ENCODE data around the gene IPMK. TPM values are rescaled to one million over a fixed set of nuclear protein-coding genes. Genes with fewer than 3 reads are reported as not detected.

IPMK gene
- total and polyA plus RNA-seq, 9 of the 15 experiments (the other 6 are each of a cell fraction or from before 2014, with no cell fraction given): 0.98 to 4.4 (median 2.7) TPM

DNA sequence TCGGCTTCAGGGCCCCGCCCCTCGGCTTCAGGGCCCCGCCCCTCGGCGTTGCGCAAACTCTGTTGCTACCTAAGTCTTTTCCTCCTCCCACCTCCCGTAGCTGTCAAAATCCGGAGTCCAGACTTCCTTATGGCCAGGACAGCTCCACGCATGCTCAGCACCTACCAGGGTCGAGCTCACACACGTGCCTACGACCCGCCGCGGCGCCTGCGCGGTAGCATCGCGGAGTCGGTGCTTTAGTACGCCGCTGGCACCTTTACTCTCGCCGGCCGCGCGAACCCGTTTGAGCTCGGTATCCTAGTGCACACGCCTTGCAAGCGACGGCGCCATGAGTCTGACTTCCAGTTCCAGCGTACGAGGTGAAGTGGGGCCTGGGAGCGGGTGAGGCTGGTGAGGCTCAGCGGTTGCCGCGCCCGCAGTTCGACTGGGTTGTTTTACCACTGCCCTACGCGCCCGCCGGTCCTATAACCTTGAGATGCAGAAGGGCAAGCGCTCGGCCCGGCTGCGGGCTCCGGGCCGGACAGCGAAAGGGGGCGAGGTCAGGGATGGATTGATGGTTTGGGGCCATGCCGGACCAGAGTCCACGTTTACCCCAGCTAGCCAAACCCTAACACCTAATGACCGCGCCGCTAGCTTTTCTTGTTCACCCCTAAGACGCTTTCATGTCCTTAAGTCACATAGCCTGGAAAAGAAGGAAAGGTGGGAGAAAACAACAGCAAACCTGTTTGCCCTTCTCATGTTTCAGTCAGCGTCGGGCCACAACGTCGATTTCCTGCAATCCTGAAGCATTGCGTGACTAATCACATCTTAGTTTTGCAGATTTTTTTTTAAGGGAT is 1.5 kb upstream of the IPMK start, which contains the start of gene CISD1 (continued):
- TF ChIP-seq, protein P1, sequence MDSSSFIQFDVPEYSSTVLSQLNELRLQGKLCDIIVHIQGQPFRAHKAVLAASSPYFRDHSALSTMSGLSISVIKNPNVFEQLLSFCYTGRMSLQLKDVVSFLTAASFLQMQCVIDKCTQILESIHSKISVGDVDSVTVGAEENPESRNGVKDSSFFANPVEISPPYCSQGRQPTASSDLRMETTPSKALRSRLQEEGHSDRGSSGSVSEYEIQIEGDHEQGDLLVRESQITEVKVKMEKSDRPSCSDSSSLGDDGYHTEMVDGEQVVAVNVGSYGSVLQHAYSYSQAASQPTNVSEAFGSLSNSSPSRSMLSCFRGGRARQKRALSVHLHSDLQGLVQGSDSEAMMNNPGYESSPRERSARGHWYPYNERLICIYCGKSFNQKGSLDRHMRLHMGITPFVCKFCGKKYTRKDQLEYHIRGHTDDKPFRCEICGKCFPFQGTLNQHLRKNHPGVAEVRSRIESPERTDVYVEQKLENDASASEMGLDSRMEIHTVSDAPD (CRISPR knock-in tag; IDR thresholded peaks at IDR 0.05): no peak
- TF ChIP-seq SAFB2 (IDR thresholded peaks at IDR 0.05; ENCODE audit: borderline replicate concordance, low read depth, low read length, severe bottlenecking) (no peak), ELF4 (CRISPR knock-in tag; IDR thresholded peaks at IDR 0.05) (no peak), NR2F6 (CRISPR knock-in tag; IDR thresholded peaks at IDR 0.05) (no peak), NFE2L1 (tag; IDR thresholded peaks at IDR 0.05; ENCODE audit: borderline replicate concordance, low read depth) (no peak), ZNF696 (CRISPR knock-in tag; conservative IDR thresholded peaks at IDR 0.05) (no peak), SLC30A9 (CRISPR knock-in tag; IDR thresholded peaks at IDR 0.05) (no peak), ARID2 (IDR thresholded peaks at IDR 0.05) (no peak), MCM2 (IDR thresholded peaks at IDR 0.05; ENCODE audit: low read depth) (no peak), NR2C2 (CRISPR knock-in tag; IDR thresholded peaks at IDR 0.05) (peak; percentile 57; the same call in 1 of the 2 replicates), NR2C2 (tag; IDR thresholded peaks at IDR 0.05) (peak; percentile 84), PHTF2 (CRISPR knock-in tag; IDR thresholded peaks at IDR 0.05) (0 out of 2 replicates have a peak, but pooled peaks have one; percentile 29), NR2C1 (IDR thresholded peaks at IDR 0.05) (no peak; the same call in 1 of the 2 replicates), NR2C1 (tag; IDR thresholded peaks at IDR 0.05) (peak; percentile 46; the same call in 1 of the 2 replicates), FOXA1 (IDR thresholded peaks at IDR 0.05; ENCODE audit: borderline replicate concordance) (no peak), SRSF3 (IDR thresholded peaks at IDR 0.05; ENCODE audit: insufficient read depth, low read length) (0 out of 2 replicates have a peak, but pooled peaks have one; percentile 90)
- TF ChIP-seq, protein P2, sequence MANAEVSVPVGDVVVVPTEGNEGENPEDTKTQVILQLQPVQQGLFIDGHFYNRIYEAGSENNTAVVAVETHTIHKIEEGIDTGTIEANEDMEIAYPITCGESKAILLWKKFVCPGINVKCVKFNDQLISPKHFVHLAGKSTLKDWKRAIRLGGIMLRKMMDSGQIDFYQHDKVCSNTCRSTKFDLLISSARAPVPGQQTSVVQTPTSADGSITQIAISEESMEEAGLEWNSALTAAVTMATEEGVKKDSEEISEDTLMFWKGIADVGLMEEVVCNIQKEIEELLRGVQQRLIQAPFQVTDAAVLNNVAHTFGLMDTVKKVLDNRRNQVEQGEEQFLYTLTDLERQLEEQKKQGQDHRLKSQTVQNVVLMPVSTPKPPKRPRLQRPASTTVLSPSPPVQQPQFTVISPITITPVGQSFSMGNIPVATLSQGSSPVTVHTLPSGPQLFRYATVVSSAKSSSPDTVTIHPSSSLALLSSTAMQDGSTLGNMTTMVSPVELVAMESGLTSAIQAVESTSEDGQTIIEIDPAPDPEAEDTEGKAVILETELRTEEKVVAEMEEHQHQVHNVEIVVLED (CRISPR knock-in tag; IDR thresholded peaks at IDR 0.05): 0 out of 2 replicates have a peak, but pooled peaks have one; percentile 42
